Activated CD4-positive, alpha-beta T cell treated with anti-CD3 and anti-CD28 coated beads, Interleukin-10, Interleukin-2, amounts not matched to agents 100 ng/mL and 50 ng/mL, durations not matched to agents 16 hours and 8 hours (primary cell): ENCODE measurements around the gene TANK.

Experiments
- DNase-seq: peaks from one replicate; pipeline ENCODE4 v3.0.0-alpha.2; 2020

TANK gene

GRCh38 chr2:161233858-161234431 lies 73.7 kb downstream of the TANK start:
- peak; percentile 21 for DNase-seq

- DNase-seq: no peak
Measured at GRCh38 chr2:161234627-161235026, 74.4 kb downstream of the TANK start.

- peak; percentile 47 for DNase-seq
Measured at GRCh38 chr2:161237392-161238264, 77.4 kb downstream of the TANK start.

- DNase-seq: no peak
Measured at GRCh38 chr2:161238265-161238559, 78.0 kb downstream of the TANK start.

- DNase-seq: peak; percentile 71
Measured at GRCh38 chr2:161238560-161239325, 78.5 kb downstream of the TANK start.

GRCh38 chr2:161239326-161240109 lies 79.3 kb downstream of the TANK start:
- DNase-seq: no peak

GRCh38 chr2:161241894-161242293 lies 81.7 kb downstream of the TANK start:
- no peak for DNase-seq

GRCh38 chr2:161243312-161243711 lies 83.1 kb downstream of the TANK start:
- peak; percentile 20 for DNase-seq

- peak; percentile 55 for DNase-seq
Measured at GRCh38 chr2:161243905-161244304, 83.7 kb downstream of the TANK start.

GRCh38 chr2:161244387-161245260 lies 84.4 kb downstream of the TANK start:
- peak; percentile 86 for DNase-seq

- DNase-seq: no peak
Measured at GRCh38 chr2:161245261-161245553, 85.0 kb downstream of the TANK start.

- DNase-seq: no peak
Measured at GRCh38 chr2:161245671-161246070, 85.4 kb downstream of the TANK start.

GRCh38 chr2:161246281-161246680 lies 86.1 kb downstream of the TANK start:
- no peak for DNase-seq

- peak; percentile 55 for DNase-seq
Measured at GRCh38 chr2:161250864-161251436, 90.7 kb downstream of the TANK start.

- DNase-seq: no peak
Measured at GRCh38 chr2:161257123-161257952, 97.1 kb downstream of the TANK start.

GRCh38 chr2:161265874-161266273 lies 105.6 kb downstream of the TANK start:
- no peak for DNase-seq

GRCh38 chr2:161269111-161269510 lies 108.9 kb downstream of the TANK start:
- DNase-seq: no peak

GRCh38 chr2:161273038-161273760 lies 113.0 kb downstream of the TANK start:
- peak; percentile 67 for DNase-seq

- DNase-seq: peak; percentile 37
Measured at GRCh38 chr2:161278564-161279229, 118.5 kb downstream of the TANK start.
